ENCODE data around the gene DRG1. TPM values are rescaled to one million over a fixed set of nuclear protein-coding genes. Genes with fewer than 3 reads are reported as not detected.

Gene DRG1
- total RNA-seq, 1 experiment from 2014 or later, result 79.2 TPM

- TF ChIP-seq ESRRA (CRISPR knock-in tag; IDR thresholded peaks at IDR 0.05; ENCODE audit: borderline replicate concordance) (no peak), E2F1 (CRISPR knock-in tag; IDR thresholded peaks at IDR 0.05) (no peak), ZNF121 (CRISPR knock-in tag; IDR thresholded peaks at IDR 0.05) (no peak), NFYB (CRISPR knock-in tag; conservative IDR thresholded peaks at IDR 0.05; ENCODE audit: low read depth) (no peak), ZNF532 (CRISPR knock-in tag; IDR thresholded peaks at IDR 0.05; ENCODE audit: borderline replicate concordance) (no peak), ZNF416 (CRISPR knock-in tag; IDR thresholded peaks at IDR 0.05) (no peak), ZNF138 (CRISPR knock-in tag; conservative IDR thresholded peaks at IDR 0.05) (no peak)
Measured at GRCh38 chr22:31465307-31465706, 65.9 kb downstream of the DRG1 start (continued).

- Mint-ChIP-seq H3K36me3 (peaks cover 17% of the 10 kb centered on the region), H3K27ac (no peak overlapping the region), H3K9me3 (no peaks in the 10 kb centered on the region), H3K27me3 (ENCODE audit: low read depth) (no peaks in the 10 kb centered on the region), H3K4me3 (no peak overlapping the region), H3K4me1 (no peaks in the 10 kb centered on the region)
- DNase-seq (ENCODE audit: low spot score) (no peak), ATAC-seq (no peak)
- ChIA-PET CTCF (no interaction called here), POLR2A (no interaction called here)
- TF ChIP-seq IRF2 (CRISPR knock-in tag; IDR thresholded peaks at IDR 0.05; ENCODE audit: borderline replicate concordance, low read depth) (no peak), CTCF (IDR thresholded peaks at IDR 0.05) (no peak), USF2 (CRISPR knock-in tag; IDR thresholded peaks at IDR 0.05) (no peak), NFYB (CRISPR knock-in tag; conservative IDR thresholded peaks at IDR 0.05; ENCODE audit: low read depth) (no peak), PRRX2 (CRISPR knock-in tag; IDR thresholded peaks at IDR 0.05) (no peak), EMX1 (CRISPR knock-in tag; IDR thresholded peaks at IDR 0.05) (no peak), NFE2L1 (CRISPR knock-in tag; IDR thresholded peaks at IDR 0.05) (no peak)
Measured at GRCh38 chr22:31474743-31475142, 75.3 kb downstream of the DRG1 start.

GRCh38 chr22:31475800-31476199 is 76.4 kb downstream of the DRG1 start:
- no peak overlapping the region for H3K27ac Mint-ChIP-seq
- ATAC-seq, result no peak
- no peak overlapping the region for H3K4me3 Mint-ChIP-seq
- peaks cover 25% of the 10 kb centered on the region for H3K36me3 Mint-ChIP-seq
- no peaks in the 10 kb centered on the region for H3K4me1 Mint-ChIP-seq
- no peak for DNase-seq (ENCODE audit: low spot score)
- ChIA-PET POLR2A (no interaction called here), CTCF (no interaction called here)
- H3K9me3 Mint-ChIP-seq, result no peaks in the 10 kb centered on the region
- H3K27me3 Mint-ChIP-seq (ENCODE audit: low read depth), result no peaks in the 10 kb centered on the region
- TF ChIP-seq ZBTB21 (CRISPR knock-in tag; IDR thresholded peaks at IDR 0.05; ENCODE audit: borderline replicate concordance), result no peak
- TF ChIP-seq GRHL2 (CRISPR knock-in tag; IDR thresholded peaks at IDR 0.05; ENCODE audit: insufficient replicate concordance, severe bottlenecking), result no peak
- TF ChIP-seq STAT6 (CRISPR knock-in tag; conservative IDR thresholded peaks at IDR 0.05; ENCODE audit: low read depth), result no peak
- TF ChIP-seq JUN (CRISPR knock-in tag; IDR thresholded peaks at IDR 0.05), result no peak
- no peak for TF ChIP-seq EMX1 (CRISPR knock-in tag; IDR thresholded peaks at IDR 0.05)
- TF ChIP-seq FOXP1 (CRISPR knock-in tag; IDR thresholded peaks at IDR 0.05; ENCODE audit: borderline replicate concordance), result no peak
- no peak for TF ChIP-seq ARID4B (CRISPR knock-in tag; IDR thresholded peaks at IDR 0.05; ENCODE audit: borderline replicate concordance)
